ENCODE data around the gene PFDN1. TPM values are rescaled to one million over a fixed set of nuclear protein-coding genes. Genes with fewer than 3 reads are reported as not detected.

Gene PFDN1
- total and polyA plus RNA-seq, 9 of the 15 experiments (the other 6 are each of a cell fraction or from before 2014, with no cell fraction given), result 45.5 to 215 (median 78.0) TPM

- TF ChIP-seq ILK (tag; IDR thresholded peaks at IDR 0.05; ENCODE audit: borderline replicate concordance, low read depth) (no peak), GATA2 (CRISPR knock-in tag; IDR thresholded peaks at IDR 0.05) (no peak), ZNF717 (CRISPR knock-in tag; IDR thresholded peaks at IDR 0.05) (no peak), CXXC5 (CRISPR knock-in tag; IDR thresholded peaks at IDR 0.05) (peak; percentile 26; the same call in 1 of the 2 replicates), HDAC3 (IDR thresholded peaks at IDR 0.05; ENCODE audit: borderline replicate concordance, partially characterized antibody) (no peak), HOMEZ (CRISPR knock-in tag; IDR thresholded peaks at IDR 0.05) (no peak), ZNF609 (CRISPR knock-in tag; IDR thresholded peaks at IDR 0.05; ENCODE audit: borderline replicate concordance) (no peak), DACH1 (IDR thresholded peaks at IDR 0.05; ENCODE audit: partially characterized antibody) (peak; percentile 88), HNRNPL (IDR thresholded peaks at IDR 0.05; ENCODE audit: low read depth, low read length) (no peak), SP1 (CRISPR knock-in tag; IDR thresholded peaks at IDR 0.05) (0 out of 2 replicates have a peak, but pooled peaks have one; percentile 28), ATF1 (CRISPR knock-in tag; IDR thresholded peaks at IDR 0.05) (no peak), ATF1 (tag; IDR thresholded peaks at IDR 0.05) (peak; percentile 40; the same call in 1 of the 2 replicates), SNAPC5 (CRISPR knock-in tag; IDR thresholded peaks at IDR 0.05) (no peak)
These were observed 58.3 kb downstream of the PFDN1 start (continued) for GRCh38 chr5:140244525-140245025.

Data from K562 (cell line).